Activated CD4-positive, alpha-beta memory T cell treated with anti-CD3 and anti-CD28 coated beads, Interleukin-2, amount 10 ng/mL, durations not matched to agents 7 days and 5 days (primary cell): ENCODE data around the gene NTMT2. TPM values are rescaled to one million over a fixed set of nuclear protein-coding genes. Genes with fewer than 3 reads are reported as not detected.
"Not testable (repeated sequence)": the region's sequence is repeated elsewhere in the genome, so short reads cannot be mapped to it uniquely, and the experiment has no call there.

ENCODE experiments used
- CTCF ChIA-PET: fragments of 350-600 bp; sonication (Branson Sonifier 250); formaldehyde crosslinking; loops from one replicate; lab custom pipeline; 2021; ENCODE audit warnings: antibody characterized with exemption, inconsistent platforms; lab: Charles Lee
- POLR2A ChIA-PET: fragments of 350-600 bp; sonication (Branson Sonifier 250); formaldehyde crosslinking; loops from one replicate; lab custom pipeline; 2021; ENCODE audit warnings: antibody characterized with exemption; lab: Charles Lee
- DNase-seq: peaks from one replicate; pipeline ENCODE4 v3.0.0-alpha.2; 2020
- H3K27ac Mint-ChIP-seq: one replicate; pipeline ENCODE4 v1.8.0; 2021; ENCODE audit warnings: mild to moderate bottlenecking, mixed read lengths
- H3K27me3 Mint-ChIP-seq: one replicate; pipeline ENCODE4 v1.8.0; 2021; ENCODE audit warnings: mixed read lengths
- H3K36me3 Mint-ChIP-seq: one replicate; pipeline ENCODE4 v1.8.0; 2021; ENCODE audit warnings: low read depth, mixed read lengths
- H3K4me1 Mint-ChIP-seq: one replicate; pipeline ENCODE4 v1.8.0; 2021; ENCODE audit warnings: mixed read lengths
- H3K4me3 Mint-ChIP-seq: one replicate; pipeline ENCODE4 v1.8.0; 2021; ENCODE audit warnings: mild to moderate bottlenecking, mixed read lengths
- H3K9me3 Mint-ChIP-seq: one replicate; pipeline ENCODE4 v1.8.0; 2021; ENCODE audit warnings: mixed read lengths
- total RNA-seq, 2 experiments: library from RNA; stranded (reverse); gene quantifications; one replicate each; pipeline ENCODE4 v1.2.3, GENCODE V29; 2021

The NTMT2 gene
- total RNA-seq, 2 experiments from 2014 or later, result not detected

DNA sequence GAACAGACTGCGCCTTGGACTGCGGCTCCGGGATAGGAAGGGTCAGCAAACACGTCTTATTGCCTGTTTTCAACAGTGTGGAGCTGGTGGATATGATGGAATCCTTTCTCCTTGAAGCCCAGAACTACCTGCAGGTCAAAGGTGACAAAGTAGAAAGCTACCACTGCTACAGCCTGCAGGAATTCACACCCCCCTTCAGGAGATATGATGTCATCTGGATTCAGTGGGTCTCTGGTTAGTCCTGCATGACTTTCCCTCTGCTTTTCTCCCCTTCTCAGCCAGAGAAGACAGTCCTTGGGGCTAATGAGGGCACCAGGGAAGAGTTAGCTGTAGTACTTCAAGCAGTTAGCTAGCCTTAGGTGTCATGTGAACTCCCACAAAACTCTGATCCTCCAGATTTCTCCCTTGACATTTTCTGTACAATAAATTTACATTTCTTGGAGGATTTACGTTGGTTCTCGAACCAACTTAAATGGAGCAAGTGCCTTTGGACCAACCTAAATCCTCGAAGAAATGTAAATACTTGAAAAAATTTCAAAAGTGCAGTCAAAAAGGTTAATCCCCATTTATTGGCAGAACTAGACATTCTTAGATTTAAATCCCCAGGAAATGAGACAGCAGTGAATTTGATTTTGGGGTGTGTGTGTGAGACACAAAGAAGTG lies 20.9 kb downstream of the NTMT2 start:
- peaks cover 5% of the 10 kb centered on the region for H3K9me3 Mint-ChIP-seq
- H3K27ac Mint-ChIP-seq, result no peak overlapping the region
- DNase-seq, result no peak
- CTCF ChIA-PET, result no interaction called here
- POLR2A ChIA-PET, result no interaction called here
- peaks cover 7% of the 10 kb centered on the region for H3K4me1 Mint-ChIP-seq
- H3K27me3 Mint-ChIP-seq, result no peaks in the 10 kb centered on the region
- H3K36me3 Mint-ChIP-seq, result no peaks in the 10 kb centered on the region
- H3K4me3 Mint-ChIP-seq, result no peak overlapping the region

DNA sequence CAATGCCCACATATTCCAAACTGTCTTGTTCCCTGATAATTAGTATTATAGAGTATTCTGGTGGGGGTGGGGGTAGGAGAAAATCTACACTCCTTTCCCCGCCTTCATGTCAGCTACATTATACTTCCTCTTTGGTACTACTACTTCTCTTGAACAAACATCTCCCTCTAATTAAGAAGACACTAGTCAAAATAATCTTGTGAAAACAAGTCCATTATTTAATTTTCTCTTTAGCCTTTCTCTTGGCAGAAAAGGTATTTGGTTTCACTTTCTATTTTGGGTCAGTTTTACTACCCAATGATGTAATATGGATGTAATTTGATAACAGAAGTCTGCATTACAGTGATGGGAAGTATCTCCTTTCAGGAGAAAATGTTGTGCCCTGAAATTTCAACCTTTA lies 22.5 kb downstream of the NTMT2 start:
- no peak for DNase-seq
- H3K27ac Mint-ChIP-seq, result no peak overlapping the region
- ChIA-PET POLR2A (no interaction called here), CTCF (interaction anchor here (1.1 kb wide), 1 partner anchor 799 kb away, joined by 3 read pairs; no protein-coding TSS in a partner anchor)
- H3K9me3 Mint-ChIP-seq, result peaks cover 7% of the 10 kb centered on the region
- H3K4me1 Mint-ChIP-seq, result peaks cover 7% of the 10 kb centered on the region
- H3K27me3 Mint-ChIP-seq, result no peaks in the 10 kb centered on the region
- peak overlapping the region; percentile 3 for H3K4me3 Mint-ChIP-seq
- H3K36me3 Mint-ChIP-seq, result no peaks in the 10 kb centered on the region

DNA sequence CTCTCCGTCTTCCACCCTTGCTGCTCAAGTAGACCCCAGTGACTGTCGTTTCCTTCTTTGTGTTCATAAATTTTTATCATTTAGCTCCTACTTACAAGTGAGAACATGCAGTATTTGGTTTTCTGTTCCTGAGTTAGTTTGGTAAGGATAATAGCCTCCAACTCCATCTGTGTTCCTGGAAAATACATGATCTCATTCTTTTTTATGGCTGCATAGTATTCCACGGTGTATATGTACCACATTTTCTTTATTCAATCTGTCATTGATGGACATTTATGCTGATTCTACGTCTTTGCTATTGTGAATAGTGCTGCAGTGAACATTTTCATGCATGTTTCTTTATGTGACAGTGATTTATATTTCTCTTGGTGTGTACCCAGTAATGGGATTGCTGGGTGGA lies 24.8 kb downstream of the NTMT2 start:
- DNase-seq, H3K9me3 Mint-ChIP-seq, H3K27ac Mint-ChIP-seq, H3K4me3 Mint-ChIP-seq, CTCF ChIA-PET, POLR2A ChIA-PET, H3K27me3 Mint-ChIP-seq, H3K36me3 Mint-ChIP-seq, H3K4me1 Mint-ChIP-seq: not testable (repeated sequence)

DNA sequence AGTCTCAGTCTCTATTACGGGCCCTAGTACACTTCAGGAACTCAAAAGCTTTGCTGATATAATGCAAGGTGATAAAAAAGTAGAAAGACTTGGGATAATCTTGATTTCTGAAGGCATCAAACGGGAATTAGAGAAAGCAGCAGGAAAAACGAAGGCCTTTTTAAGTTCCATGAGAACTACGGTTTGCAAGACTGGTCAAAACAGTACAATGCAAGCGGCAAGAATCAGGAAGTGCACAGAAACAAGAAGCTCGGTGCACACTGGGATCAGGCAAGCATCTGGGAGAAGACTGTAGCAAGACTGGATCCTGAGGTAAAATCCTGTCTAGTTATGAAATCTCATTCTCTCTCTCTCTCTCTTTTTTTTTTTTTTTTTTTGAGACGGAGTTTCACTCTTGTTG lies 28.6 kb downstream of the NTMT2 start:
- POLR2A ChIA-PET, result no interaction called here
- DNase-seq, result no peak
- H3K27ac Mint-ChIP-seq, result no peak overlapping the region
- CTCF ChIA-PET, result no interaction called here
- H3K4me1 Mint-ChIP-seq, result no peaks in the 10 kb centered on the region
- H3K9me3 Mint-ChIP-seq, result peaks cover 7% of the 10 kb centered on the region
- H3K36me3 Mint-ChIP-seq, result no peaks in the 10 kb centered on the region
- peaks cover 2% of the 10 kb centered on the region for H3K27me3 Mint-ChIP-seq
- H3K4me3 Mint-ChIP-seq, result no peak overlapping the region

DNA sequence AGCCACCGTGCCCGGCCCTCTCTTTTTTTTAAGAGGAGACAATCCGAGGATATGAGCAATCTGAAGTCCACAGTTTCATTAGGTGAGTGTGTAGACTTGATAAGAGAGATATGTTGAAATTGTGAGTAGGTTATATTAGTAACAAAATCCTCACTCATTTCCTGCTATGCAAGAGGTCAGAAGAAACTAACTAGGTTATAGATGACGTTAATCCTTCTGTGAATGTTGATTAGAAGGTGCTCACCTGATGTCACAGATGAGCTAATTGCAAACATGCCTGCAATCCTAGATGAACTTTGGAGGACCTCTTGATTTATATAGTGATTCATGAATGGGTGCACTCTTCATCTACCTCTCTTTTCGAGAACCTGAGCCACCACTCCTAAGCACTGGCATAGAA lies 29.3 kb downstream of the NTMT2 start:
- no peaks in the 10 kb centered on the region for H3K36me3 Mint-ChIP-seq
- ChIA-PET CTCF (no interaction called here), POLR2A (no interaction called here)

DNA sequence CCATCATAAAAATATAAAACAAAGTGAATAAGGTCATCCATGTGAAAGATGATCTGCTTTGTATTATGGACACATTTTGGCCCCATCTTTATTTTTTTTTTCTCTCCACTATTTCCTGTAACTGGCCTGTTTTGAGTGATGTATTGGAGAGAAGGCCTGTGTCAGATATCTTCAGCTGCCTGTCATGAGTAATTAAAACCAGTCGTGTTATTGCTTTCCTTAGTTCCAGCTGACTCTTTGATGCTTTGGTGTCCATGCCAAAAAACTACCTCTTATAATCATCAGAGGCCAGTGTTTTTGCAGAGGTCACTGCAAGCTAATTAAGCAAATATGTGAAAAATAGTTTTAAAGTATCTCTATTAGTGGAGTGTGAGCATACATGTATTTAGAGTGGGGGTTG lies 29.7 kb downstream of the NTMT2 start:
- Mint-ChIP-seq H3K4me3 (no peak overlapping the region), H3K9me3 (peaks cover 5% of the 10 kb centered on the region), H3K27ac (no peak overlapping the region), H3K4me1 (no peaks in the 10 kb centered on the region), H3K27me3 (peaks cover 2% of the 10 kb centered on the region), H3K36me3 (no peaks in the 10 kb centered on the region)
- ChIA-PET CTCF (no interaction called here), POLR2A (no interaction called here)
- no peak for DNase-seq

More for the DNA sequence above, 29.3 kb downstream of the NTMT2 start:
- DNase-seq, result no peak
- Mint-ChIP-seq H3K4me3 (no peak overlapping the region), H3K27me3 (peaks cover 2% of the 10 kb centered on the region), H3K27ac (no peak overlapping the region), H3K4me1 (no peaks in the 10 kb centered on the region), H3K9me3 (peaks cover 7% of the 10 kb centered on the region)

DNA sequence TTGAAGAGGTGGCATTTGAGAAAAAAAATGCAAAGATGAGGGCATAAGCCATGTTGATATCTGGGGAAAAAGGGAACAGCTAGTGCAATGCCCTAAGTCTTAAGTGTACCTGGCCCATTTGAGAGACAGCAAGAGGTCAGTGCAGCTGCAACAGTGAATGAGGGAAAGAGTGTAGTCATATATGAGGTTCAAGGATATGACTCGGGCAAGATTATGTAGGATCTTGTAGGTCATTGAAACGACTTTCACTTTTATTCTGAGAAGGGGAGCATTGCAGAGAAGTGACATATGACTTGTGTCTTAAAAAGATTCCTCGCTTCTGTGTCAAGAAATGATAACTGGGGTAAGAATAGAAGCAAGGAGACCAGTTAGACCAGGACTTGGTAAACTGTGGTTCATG lies 31.0 kb downstream of the NTMT2 start:
- H3K4me1 Mint-ChIP-seq, result no peaks in the 10 kb centered on the region
- H3K4me3 Mint-ChIP-seq, result no peak overlapping the region
- H3K9me3 Mint-ChIP-seq, result peaks cover 2% of the 10 kb centered on the region
- ChIA-PET CTCF (no interaction called here), POLR2A (no interaction called here)
- H3K36me3 Mint-ChIP-seq, result no peaks in the 10 kb centered on the region
- peaks cover 2% of the 10 kb centered on the region for H3K27me3 Mint-ChIP-seq
- H3K27ac Mint-ChIP-seq, result no peak overlapping the region
- DNase-seq, result no peak

DNA sequence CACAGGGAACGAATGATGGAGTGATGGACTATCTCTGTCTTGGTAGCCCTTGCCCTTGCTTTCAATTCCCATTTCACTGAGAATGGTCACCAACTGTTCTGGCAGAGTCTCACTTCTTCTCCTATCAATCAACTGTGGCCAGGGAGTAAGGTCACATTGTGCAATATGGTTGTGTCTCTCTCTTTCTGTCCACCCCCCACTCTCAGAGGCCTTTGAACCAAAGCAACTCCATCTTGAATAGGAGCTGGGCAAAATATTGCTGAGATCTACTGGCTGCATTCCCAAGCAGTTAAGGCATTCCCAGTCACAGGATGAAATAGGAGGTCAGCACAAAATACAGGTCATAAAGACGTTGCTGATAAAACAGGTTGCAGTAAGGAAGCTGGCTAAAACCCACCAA lies 36.7 kb downstream of the NTMT2 start:
- H3K9me3 Mint-ChIP-seq, result no peaks in the 10 kb centered on the region
- H3K4me1 Mint-ChIP-seq, result no peaks in the 10 kb centered on the region
- ChIA-PET CTCF (no interaction called here), POLR2A (no interaction called here)
- DNase-seq, result no peak
- H3K27ac Mint-ChIP-seq, result no peak overlapping the region
- H3K4me3 Mint-ChIP-seq, result no peak overlapping the region
- peaks cover 1% of the 10 kb centered on the region for H3K27me3 Mint-ChIP-seq
- no peaks in the 10 kb centered on the region for H3K36me3 Mint-ChIP-seq

DNA sequence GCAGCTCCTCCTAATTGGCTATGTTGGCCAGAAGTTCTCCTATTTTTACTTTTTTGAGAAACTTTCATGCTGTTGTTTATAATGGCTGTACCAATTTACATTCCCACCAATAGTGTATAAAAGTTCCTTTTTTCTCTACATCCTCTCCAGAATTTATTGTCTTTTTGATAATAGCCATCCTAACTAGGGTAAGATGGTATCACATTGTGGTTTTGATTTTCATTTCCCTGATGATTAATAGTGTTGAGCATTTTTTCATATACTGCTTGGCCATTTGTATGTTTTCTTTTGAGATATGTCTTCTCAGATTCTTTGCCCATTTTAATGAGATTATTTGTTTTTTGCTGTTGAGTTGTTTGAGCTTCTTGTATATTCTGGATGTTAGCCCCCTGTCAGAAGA lies 46.8 kb downstream of the NTMT2 start:
- no peak overlapping the region for H3K4me3 Mint-ChIP-seq
- ChIA-PET POLR2A (no interaction called here), CTCF (no interaction called here)
- no peaks in the 10 kb centered on the region for H3K4me1 Mint-ChIP-seq
- peaks cover 10% of the 10 kb centered on the region for H3K27me3 Mint-ChIP-seq
- no peak overlapping the region for H3K27ac Mint-ChIP-seq
- peaks cover 2% of the 10 kb centered on the region for H3K9me3 Mint-ChIP-seq
- no peak for DNase-seq
- H3K36me3 Mint-ChIP-seq, result no peaks in the 10 kb centered on the region

DNA sequence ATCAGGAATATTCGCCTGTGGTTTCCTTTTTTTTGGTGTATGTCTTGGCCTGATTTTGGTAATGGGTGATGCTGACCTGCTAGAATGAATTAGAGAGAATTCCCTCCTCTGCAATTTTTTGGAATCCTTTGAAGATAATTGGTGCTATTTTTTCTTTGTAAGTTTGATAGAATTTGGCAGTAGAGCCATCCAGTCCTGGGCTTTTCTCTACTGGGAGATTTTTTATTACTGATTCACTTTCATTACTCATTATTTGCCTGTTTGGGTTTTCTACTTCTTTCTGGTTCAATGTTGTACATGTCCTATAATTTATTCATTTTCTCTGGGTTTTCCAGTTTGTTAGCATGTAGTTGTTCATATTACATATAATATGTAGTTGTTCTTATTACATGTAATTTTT lies 48.7 kb downstream of the NTMT2 start:
- H3K9me3 Mint-ChIP-seq, result peaks cover 2% of the 10 kb centered on the region
- no peak overlapping the region for H3K27ac Mint-ChIP-seq
- POLR2A ChIA-PET, result no interaction called here

DNA sequence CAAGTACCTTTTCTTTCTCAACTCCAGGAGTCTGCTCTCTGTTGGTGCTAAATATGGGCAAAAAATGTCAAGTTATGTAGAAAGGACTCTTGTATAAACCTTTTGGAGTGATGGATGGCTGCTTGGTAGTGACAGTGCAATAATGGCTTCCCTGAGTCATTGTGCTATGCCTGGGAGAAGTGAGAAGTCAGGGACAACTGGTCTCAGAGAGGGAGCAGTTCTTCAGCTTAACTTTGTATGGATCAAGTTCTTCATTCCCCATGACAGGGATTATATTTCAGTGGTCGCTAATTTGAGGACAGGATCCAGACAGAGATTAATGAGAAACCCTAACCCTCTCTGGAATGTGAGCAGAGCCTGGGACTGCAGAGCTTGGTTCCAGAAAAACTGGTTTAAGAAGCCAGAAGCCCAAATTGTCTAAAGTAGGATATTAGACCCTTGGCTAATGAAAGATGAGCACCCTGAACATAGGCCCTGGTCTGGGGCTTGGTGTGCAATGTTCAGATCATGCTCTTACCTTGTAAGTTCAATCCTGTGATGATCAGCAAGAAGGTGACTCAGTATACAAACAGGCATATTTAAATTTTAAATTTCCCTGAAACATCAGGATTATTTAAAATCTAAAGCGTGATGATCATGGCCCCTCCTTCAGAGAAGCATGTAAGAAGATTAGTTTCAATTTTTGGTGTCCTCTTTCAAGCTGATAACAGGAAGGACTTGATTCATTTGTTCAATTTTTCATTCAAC lies 50.9 kb downstream of the NTMT2 start:
- Mint-ChIP-seq H3K36me3 (no peaks in the 10 kb centered on the region), H3K9me3 (no peaks in the 10 kb centered on the region), H3K4me3 (no peak overlapping the region), H3K27ac (no peak overlapping the region), H3K27me3 (peaks cover 3% of the 10 kb centered on the region), H3K4me1 (no peaks in the 10 kb centered on the region)
- DNase-seq, result no peak
- POLR2A ChIA-PET, result no interaction called here
- CTCF ChIA-PET, result no interaction called here

More for the DNA sequence above, 48.7 kb downstream of the NTMT2 start:
- CTCF ChIA-PET, result no interaction called here
- H3K27me3 Mint-ChIP-seq, result peaks cover 3% of the 10 kb centered on the region
- no peak overlapping the region for H3K4me3 Mint-ChIP-seq
- H3K36me3 Mint-ChIP-seq, result no peaks in the 10 kb centered on the region
- H3K4me1 Mint-ChIP-seq, result no peaks in the 10 kb centered on the region
- DNase-seq, result no peak

DNA sequence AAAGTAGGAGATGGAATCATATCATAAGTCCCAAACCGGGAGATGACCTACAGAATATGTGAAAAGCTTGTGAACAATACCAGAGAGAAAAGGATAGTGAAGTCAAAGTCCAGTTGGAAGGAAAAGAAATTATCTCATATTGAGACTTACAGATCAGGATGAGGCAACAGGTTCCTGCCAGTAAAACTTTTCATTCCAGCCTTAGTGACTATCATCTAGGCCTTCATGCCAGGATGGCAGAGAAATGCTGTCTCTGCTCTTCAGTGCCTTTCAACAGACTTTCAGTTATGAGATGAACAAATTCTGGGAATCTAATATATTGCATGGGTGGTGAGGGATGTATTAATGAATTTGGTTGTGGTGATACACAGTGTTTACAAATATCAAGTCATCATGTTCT lies 52.3 kb downstream of the NTMT2 start:
- POLR2A ChIA-PET, result no interaction called here
- no peaks in the 10 kb centered on the region for H3K36me3 Mint-ChIP-seq

DNA sequence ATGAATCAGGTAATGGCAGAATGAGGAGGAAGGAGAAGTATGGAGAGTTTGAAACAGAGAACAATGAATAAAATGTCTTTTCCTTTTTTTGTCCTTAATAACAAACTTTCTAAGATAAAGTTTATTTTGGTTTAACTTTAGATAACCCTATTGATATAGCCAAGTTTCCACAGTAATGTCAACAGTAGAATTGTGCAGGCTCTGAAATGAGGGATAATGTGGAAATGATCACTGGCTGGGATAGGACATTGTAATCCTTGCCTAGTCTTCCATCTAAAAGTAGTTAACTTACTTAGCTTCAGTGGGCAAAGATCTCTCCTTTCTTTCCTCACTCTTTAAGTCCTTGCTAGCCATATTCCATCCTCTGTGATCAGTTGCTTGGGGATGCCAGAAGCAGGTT lies 52.8 kb downstream of the NTMT2 start:
- no peaks in the 10 kb centered on the region for H3K36me3 Mint-ChIP-seq
- no peak for DNase-seq
- no peaks in the 10 kb centered on the region for H3K4me1 Mint-ChIP-seq
- H3K27me3 Mint-ChIP-seq, result peaks cover 3% of the 10 kb centered on the region
- H3K4me3 Mint-ChIP-seq, result no peak overlapping the region
- H3K27ac Mint-ChIP-seq, result no peak overlapping the region
- CTCF ChIA-PET, result no interaction called here
- H3K9me3 Mint-ChIP-seq, result no peaks in the 10 kb centered on the region
- POLR2A ChIA-PET, result no interaction called here

More for the DNA sequence above, 52.3 kb downstream of the NTMT2 start:
- peaks cover 3% of the 10 kb centered on the region for H3K27me3 Mint-ChIP-seq
- no peak overlapping the region for H3K4me3 Mint-ChIP-seq
- H3K9me3 Mint-ChIP-seq, result no peaks in the 10 kb centered on the region
- no peaks in the 10 kb centered on the region for H3K4me1 Mint-ChIP-seq
- CTCF ChIA-PET, result no interaction called here
- no peak overlapping the region for H3K27ac Mint-ChIP-seq
- DNase-seq, result no peak

DNA sequence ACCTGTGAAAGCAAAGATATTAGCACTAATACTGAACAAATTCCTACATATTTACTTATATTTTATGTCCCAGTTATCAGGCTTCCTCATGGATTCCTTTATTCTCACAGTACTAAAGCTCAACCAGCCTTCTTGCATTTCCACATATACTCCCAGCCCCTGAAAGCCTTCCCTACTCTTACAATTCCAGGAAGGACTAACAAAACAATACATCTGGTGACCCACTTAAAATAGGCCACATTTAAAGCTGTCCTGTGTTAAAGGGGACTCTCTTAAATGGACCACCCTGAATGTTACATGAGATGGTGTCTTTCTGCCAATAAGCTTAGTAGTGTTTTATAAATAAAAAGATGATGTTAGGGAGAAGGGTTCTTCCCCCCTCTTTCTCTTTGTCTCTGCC lies 54.4 kb downstream of the NTMT2 start:
- ChIA-PET POLR2A (no interaction called here), CTCF (no interaction called here)
- Mint-ChIP-seq H3K27ac (no peak overlapping the region), H3K4me3 (no peak overlapping the region), H3K4me1 (no peaks in the 10 kb centered on the region), H3K9me3 (no peaks in the 10 kb centered on the region), H3K27me3 (peaks cover 6% of the 10 kb centered on the region), H3K36me3 (no peaks in the 10 kb centered on the region)
- no peak for DNase-seq
